COR-L47 (cell line): ENCODE results near the gene HSF2BP.
"Not testable (repeated sequence)": the region's sequence is repeated elsewhere in the genome, so short reads cannot be mapped to it uniquely, and the experiment has no call there.

Experiments used
- DNase-seq: peaks from one replicate; lab custom pipeline; 2025; lab: John Stamatoyannopoulos, UW

HSF2BP gene

DNA sequence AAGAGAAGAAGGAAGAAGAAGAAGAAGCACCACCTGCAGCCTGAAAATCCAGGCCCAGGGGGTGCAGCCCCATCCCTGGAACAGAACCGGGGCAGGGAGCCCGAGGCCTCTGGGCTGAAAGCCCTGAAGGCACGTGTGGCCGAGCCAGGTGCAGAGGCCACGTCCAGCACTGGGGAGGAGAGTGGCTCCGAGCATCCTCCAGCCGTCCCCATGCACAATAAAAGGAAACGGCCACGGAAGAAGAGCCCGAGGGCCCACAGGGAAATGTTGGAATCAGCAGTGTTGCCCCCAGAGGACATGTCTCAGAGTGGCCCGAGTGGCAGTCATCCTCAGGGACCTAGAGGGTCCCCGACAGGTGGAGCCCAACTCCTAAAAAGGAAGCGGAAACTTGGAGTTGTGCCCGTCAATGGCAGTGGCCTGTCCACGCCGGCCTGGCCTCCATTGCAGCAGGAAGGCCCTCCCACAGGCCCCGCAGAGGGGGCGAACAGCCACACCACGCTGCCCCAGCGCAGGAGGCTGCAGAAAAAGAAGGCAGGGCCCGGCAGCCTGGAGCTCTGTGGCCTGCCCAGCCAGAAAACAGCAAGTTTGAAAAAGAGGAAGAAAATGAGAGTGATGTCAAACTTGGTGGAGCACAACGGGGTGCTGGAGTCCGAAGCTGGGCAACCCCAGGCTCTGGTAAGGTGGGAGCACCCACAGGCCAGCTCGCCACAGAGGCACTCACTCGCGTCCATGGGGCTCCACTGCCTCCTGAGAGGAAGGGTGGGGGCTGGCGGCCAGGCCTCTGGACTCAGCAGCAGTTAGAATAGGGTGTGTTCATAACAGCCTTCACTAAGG is 28.5 kb upstream of the HSF2BP start:
- DNase-seq: no peak

DNA sequence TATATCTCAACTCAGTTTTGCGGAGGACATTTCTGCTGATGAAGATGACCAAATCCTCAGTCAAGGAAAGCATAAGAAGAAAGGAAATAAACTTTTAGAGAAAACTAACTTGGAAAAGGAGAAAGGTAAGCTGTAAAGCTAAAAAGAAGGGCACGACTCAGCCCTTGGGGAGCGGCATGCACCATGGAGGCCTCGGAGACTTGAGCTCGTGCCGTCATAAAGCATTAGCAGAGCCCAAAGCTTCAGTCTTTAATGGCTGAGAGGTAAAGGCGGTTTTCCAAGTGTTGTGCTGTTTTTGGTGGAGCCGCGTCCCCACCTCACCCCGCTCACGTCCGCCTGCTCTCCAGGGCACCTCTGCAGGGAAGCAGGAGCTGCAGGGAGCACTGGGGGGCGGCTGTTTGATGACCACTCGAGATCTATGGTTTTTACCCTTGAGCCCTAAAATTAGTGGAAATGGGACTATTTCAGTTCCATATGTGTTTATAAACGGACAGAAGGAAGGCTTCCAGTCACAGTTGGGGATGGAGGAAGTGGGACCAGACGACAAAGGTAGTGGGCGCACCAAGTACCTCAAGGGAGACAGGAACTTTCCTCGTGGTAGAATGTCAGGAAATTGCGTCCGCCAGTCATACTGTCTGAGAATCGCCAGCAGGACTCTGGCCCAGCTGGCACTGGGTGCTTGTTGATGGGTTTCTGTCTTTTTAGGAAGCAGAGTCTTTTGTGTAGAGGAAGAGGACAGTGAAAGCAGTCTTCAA is 27.7 kb upstream of the HSF2BP start:
- DNase-seq: no peak

DNA sequence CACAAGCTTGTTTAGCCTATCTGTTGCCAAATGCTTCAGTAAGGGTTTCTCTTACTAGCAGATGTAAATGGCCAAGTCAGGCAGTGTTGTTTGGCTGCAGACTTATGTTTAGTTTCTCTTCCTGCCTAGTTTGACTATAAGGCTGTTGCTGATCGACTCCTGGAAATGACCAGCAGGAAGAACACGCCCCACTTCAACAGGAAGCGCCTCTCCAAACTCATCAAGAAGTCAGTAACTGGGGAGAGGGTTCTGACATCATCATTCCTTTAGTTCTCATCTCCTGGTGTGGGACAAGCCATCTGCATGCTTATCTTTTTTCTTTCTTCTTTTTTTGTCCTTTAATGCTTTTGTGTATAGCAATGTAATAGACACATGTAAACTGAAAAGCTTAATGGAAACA is 25.1 kb upstream of the HSF2BP start:
- DNase-seq: no peak

DNA sequence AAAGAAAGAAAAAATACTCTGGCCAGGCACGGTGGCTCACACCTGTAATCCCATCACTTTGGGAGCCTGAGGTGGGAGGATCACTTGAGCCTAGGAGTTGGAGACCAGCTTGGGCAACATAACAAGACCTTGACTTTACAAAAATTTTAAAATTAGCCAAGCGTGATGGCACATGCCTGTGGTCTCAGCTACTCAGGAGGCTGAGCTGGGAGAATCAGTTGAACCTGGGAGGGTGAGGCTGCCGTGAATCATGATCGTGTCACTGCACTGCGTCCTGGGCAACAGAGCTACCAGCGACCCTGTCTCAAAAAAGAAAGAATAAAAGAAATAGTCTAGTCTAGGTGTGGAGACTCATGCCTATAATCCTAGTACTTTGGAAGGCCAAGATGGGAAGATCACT is 22.4 kb upstream of the HSF2BP start:
- DNase-seq: no peak

DNA sequence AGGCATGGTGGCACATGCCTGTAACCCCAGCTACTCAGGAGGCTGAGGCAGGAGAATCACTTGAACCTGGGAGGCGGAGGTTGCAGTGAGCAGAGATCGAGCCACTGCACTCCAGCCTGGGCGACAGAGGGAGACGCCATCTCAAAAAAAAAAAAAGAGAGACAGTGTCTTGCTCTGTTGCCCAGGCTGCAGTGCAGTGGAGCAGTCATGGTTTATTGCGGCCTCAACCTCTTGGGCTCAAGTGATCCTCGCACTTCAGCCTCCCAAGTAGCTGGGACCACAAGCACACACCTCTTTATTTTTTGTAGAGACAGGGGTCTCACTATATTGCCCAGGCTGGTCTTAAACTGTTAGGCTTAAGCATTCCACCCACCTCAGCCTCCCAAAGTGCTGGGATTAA is 21.1 kb upstream of the HSF2BP start:
- DNase-seq: not testable (repeated sequence)

DNA sequence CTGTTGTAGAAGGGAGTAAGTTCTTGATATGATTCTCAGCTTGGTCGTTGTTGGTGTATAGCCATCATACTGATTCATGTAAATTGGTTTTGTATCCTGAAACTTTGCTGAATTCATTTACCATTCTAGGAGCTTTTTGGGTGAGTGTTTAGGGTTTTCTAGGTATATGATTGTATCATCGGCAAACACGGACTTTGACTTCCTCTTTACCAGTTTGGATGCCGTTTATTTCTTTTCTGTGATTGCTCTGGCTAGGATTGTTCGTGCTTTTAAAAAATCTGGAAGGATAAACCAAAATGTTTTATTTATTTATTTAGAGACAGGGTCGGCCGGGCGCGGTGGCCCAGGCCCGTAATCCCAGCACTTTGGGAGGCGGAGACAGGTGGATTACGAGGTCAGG is 20.7 kb upstream of the HSF2BP start:
- no peak for DNase-seq

DNA sequence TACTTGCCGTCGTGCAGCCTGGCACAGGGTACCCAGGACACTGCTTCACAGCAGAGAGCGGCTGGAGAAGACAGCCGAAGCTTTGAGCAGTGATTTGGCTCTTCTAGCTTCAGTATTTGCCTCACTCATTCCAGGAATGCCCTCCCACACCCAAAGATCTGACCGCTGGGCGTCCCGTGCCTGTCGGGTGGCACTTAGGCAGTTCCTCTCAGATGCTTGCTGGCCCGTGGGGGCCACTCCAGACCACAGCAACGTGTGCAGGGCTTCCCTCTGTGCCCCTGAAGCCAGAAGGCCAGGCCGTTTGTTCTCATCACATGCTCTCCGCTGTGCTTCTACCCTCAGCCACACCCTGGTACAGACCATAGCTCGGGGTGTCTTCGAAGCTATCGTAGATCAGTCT is 17.1 kb upstream of the HSF2BP start:
- DNase-seq: no peak

DNA sequence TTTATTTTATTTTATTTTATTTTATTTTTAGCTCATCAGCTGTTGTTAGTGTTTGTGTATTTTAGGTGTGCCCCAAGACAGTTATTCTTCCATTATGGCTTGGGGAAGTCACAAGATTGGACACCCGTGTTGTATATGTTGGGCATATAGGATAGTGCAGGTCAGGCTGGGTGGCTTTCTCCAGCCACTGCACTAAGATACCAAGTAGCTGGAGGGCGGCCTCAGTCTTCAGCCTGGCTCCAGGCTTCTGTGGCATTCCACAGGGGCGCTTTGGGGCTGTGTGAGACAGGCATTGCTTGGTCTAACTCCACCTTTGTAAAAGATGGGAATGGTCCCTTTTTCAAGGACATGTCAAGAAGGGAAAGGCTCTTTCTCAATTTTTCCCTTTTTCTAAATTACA is 16.6 kb upstream of the HSF2BP start:
- no peak for DNase-seq

DNA sequence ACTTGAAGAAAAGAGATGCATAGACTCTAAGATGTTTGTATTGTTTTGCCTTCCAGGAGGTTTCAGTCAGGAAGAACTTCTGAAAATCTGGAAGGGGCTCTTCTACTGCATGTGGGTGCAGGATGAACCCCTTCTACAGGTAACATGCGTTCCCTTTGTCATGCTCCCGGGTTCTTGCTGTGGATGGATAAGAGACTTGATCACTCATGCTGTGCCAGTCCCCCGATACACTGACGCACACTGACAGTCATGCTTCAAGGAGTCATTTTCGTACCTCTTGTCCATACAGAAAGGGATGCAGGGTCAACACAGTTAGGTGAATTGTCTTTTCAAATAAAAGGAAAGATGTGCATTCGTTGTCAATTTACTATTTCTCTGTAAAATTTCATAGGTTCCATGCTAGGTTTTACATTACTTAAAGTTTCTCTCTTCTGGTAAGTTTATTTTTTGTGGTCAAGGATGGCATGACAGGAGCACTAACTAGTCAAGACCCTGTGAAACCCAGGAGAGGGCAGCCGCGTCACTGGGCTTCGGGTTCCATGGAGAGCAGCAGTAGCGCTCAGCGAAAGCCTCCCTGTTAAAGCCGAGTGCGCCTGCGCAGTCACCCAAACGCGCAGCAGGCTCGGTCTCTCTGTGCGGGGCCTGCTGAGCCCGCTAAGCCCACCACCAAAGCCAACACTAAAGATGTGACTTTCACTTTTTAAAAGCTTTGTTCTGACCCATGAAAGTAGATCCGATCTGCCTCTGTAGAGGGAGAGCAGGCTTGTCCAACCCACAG is 10.7 kb upstream of the HSF2BP start:
- no peak for DNase-seq

DNA sequence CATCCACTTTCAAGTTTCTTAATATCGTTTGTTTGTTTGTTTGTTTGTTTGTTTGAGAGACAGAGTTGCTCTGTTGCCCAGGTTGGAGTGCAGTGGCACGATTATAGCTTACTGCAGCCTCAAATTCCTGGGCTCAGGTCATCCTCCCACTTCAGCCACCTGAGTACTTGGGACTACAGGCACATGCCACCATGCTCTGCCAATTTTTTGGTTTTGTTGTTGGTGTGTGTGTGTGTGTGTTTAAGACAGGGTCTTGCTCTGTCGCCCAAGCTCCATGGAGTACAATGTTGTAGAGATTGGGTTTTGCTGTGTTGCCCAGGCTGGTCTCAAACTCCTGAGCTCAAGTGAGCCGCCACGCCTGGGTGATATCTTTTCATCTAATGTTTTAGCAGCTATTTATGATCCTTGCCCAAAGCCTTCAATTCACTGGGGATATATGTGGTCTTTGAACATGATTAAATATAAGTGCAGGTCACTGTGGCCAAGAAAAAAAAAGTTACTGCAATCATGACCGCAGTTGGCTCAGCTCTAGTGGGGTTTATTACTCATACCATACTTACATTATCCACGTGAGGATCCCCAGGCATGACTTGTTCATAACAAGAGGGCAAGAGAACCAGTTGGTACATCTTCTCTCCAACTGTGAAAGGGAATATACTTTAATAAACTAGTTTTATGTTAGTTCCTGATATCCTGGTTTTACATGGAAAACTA is 8.1 kb upstream of the HSF2BP start:
- no peak for DNase-seq

DNA sequence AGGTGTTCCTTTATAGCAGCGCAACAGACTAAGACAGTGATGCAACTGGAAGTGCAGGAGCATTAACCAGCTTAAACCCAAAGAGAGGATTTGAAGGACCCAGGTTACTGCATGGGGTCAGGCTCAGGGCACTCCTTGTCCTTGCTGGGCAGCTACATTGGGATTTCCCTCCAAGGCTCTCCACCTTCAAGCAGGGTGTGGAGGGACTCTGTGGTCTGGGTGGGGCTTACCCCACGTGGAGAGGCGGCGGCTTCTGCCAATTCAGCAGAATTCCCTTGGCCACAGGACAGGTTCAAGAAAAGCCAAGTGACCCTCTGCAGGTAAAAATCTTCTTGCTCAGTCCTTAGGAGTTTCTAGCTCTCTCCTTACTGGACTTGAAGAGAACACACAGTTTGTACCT is 6.6 kb upstream of the HSF2BP start:
- DNase-seq: no peak

DNA sequence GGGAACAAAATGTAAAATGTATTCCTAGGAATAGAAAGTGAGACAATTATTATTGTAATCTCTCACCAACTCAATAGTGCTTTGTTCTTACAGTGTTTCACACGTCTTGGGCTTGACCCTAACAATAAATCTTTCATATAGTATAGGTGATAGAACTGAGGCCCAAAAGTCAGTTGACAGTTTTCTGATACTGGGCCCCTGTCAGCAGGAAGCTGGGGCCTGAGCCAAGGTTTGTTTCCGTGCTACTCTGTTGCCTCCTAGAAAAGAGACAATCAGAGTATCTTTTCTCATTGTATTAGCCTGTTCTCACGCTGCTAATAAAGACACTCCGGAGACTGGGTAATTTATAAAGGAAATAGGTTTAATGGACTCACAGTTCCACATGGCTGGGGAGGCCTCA is 5.1 kb upstream of the HSF2BP start:
- no peak for DNase-seq

DNA sequence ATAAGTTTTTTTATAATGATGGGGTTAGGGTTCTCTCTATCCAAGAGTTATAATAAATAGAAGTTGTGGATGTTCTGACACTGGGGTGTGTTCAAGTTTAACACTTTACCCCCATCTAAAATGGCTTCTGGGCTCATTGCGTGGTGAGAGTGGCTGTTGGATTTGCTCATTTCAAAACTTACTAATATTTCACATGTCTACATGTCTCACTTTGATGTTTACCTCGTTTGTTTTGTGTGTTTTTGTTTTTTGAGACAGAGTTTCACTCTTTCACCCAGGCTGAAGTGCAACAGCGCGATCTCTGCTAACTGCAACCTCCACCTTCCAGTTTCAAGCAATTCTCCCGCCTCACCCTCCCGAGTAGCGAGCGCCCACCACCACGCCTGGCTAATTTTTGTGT is 3.7 kb upstream of the HSF2BP start:
- DNase-seq: no peak

DNA sequence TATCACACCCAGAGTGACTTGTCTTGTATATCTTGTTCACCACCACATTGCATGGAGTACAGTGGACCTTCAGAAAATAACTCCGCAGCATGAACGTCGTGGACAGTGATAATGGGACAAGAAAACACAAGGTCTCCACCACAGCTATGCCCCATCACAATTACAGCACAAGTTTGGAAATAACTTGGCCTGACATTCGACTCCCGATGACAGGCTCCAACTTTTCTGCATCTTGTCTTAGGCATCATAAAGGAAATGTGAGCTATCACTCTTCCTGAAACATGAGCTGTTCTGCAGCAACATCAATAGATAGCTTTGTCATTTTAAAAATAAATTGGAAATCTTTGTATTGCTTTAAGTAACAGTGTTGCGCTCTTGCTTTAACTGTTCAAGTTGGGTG is 3.0 kb upstream of the HSF2BP start:
- no peak for DNase-seq

DNA sequence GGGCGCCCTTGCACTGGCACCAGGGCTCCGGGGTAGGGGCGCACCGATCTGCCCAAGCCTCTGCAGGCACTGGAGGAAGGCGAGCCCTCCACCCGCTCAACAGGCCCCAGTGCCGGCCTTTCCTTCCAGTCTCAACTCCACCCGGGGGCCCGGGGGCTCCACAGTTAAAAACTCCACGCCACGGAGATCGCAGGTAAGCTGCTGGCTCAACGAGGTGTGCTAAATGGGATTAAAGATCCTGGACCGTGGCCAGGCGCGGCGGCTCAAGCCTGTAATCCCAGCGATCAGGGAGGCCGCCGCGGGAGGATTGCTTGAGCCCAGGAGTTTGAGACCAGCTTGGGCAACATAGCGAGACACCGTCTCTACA is 536 bp downstream of the HSF2BP start:
- DNase-seq: no peak

DNA sequence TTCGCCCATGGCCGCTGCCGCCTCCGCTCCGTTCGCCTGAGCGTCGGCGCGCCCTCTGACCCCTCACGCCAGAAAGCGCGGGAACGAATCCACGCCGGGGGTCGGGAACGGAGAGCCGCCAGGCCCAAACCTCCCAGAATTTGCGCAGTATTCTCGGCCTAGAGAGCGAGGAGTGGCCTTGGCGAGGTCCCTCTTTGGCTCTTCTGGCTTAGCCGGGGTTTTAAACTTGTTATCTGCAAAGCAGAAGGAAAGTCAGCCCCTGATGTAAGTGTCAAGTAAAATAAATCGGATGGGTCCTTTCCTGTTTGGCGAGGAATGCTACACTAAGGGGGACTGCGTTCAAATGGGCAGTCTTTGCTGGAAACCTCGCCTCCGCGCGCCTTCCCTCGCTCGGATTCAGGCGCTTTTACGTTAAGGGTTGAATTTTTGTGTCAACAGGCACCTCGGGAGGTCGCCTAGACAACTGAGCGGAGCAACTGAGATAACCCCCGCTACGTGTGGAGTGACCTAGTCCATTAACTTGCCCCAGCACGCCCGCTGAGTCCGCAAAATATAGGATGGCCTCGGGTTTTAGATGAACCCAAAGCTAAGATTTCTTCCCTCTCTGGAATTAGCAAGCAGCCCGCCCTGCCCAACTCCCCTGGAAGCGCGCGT is 1.1 kb downstream of the HSF2BP start:
- no peak for DNase-seq

DNA sequence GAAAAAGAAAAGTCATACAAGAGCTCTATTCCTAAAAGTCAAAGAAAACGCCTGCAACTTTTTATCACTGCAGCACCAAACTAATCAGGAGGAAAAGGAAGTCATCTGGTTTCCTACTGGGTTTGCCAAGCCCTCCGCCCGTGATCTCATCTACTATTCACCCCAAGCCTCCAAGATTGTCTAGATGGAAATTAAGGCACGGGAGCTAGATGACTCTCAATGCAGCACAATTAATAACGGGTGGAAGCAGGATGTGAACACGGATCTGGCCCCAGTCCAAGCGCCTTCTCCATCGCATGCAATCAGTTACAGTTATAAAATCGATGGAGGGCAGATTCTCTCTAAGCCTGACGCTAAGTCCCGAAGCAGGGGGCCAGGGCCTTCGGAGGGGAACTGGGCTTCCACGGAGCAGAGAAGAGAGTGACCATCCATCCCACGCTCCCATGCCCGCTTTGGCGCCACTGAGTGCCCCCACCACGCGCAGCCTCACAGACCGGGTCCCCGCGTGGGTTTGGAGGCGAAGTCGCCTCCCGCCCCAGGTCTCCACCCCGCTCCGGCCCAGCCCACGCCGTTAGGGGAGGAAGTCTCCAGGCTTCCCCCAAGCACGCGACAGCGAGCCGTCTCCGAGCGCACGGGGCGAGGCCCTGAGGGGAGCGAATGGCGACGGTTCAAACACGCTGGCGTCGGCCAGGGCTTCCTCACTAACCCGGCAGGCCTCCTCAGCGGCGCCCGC is 1.8 kb downstream of the HSF2BP start:
- no peak for DNase-seq

DNA sequence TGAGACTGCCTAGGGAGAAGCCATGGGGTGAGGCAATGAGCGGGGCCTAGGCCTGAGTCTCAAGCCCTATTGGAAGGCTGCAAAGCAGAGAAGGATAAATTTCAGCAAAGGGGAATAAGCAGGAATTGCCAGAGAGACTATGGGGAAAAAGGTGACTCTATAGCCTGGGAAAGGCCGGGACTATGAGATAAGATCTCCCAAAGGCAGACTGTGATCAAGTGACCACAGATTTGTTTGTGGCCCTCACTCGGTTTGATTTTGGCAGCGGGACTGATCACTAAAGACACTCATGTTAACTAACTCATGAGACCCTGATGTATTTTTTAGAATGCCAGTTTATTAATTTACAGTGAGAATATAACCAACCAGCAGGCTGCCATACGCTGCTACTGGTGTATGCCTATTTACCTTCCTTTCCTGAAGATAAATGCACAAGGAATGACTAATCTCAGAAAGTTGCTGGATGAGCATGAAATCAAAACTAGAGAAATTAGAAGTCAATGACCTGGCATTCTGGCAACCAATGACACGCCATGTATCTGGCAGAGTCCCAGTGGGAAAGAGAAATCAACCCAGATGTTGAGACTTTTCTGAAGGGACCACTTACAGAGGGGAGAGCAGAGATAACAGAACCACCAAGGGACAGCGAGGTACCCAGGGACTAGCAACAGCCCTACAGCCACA is 4.3 kb downstream of the HSF2BP start:
- DNase-seq: no peak

DNA sequence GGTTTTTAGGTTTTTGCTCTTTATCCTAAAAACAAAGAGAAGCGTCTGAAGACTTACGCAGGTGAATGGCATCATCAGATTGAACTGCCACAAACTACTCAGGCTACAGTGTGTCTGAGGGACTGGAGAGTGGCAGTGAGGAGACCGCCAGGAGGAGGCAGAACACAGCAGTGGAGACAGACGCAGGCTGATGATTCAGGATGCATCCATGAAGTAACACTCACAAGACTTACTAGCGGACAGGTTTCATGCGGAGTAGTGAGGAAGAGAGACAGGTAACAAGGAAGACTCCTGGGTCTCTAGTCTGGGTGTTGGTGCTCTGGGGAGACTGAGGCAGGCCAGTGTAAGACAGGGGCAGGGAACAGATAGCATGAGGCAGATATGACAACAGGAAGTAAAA is 5.7 kb downstream of the HSF2BP start:
- DNase-seq: no peak

DNA sequence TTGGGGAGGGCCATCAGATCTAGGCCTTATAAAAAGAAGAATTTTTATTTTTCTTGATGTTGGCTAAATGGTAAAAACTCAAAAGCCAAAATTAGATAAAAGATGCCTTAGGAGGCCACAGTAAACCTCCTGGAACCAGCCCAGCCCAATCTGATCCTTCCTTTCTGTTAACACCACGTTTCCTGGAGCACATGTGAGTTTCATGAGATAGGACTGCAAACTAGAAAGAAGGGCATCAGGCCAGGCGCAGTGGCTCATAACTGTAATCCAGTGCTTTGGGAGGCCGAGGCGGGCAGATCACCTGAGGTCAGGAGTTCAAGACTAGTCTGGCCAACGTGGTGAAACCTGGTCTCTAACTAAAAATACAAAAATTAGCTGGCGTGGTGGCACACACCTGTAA is 6.7 kb downstream of the HSF2BP start:
- DNase-seq: no peak
